GM19397 (cell line): Measurements from ENCODE around the gene AJAP1.

ENCODE experiments used
- ATAC-seq: cut with Tn5 transposase; IDR thresholded peaks from one replicate; pipeline ENCODE4 v1.9.1; 2021; ENCODE audit warnings: mild to moderate bottlenecking, moderate library complexity; ENCODE audit not compliant: unreplicated experiment

The AJAP1 gene

DNA sequence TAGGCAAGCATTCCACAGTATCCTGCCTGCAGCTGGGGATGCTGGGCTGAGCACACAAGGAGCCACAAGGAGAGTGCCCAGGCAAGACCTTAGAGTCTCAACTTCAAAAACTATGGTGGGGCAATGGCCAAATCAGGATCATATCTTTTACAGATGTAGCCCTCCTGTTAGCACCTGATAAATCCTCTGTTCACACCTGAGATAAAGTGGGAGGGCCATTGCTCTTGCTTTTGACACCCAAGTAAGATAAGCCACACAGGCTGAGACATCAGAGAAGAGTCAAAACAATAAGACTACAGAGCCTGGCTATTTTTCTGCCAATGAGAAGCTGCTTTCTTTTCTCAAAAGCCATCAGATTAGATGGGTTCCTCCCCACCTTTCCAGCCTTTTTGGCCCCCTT lies 148.9 kb downstream of the AJAP1 start:
- ATAC-seq, result no peak

DNA sequence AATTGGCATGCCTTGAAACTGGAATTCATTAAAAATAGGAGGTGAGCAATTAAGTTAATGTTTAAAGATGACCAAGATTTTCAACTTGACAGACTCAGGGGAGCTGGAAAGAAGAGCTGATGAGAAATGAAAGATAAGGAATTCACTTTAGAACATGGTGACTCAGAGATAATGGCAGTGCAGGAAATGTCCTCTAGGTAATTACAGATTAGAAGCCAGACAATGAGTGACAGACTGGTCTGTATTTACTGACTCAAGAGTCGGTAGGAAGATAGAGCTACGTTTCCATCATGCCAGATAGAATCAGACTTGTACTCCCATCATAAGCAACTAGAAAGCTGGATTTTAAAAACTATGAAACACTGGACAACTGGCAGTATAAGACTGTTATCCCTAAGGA lies 151.6 kb downstream of the AJAP1 start:
- no peak for ATAC-seq

DNA sequence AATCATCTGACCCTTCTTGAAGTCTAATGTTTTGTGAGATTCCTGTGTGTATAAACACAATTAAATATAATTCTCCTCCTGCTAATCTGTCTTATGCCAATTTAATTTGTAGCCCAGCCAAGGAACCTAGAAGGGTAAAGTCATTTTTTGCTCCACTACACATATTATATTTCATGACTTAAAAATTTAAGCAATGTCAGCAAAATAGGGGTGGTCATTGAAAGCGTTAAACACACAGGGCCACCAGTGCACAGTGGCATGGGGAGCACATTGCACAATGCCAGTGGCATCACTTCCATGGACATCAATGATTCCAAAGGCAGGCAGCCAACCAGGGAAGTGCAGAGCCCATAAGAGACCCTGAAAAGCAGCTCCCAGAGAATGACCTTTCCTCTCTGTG lies 166.1 kb downstream of the AJAP1 start:
- no peak for ATAC-seq

DNA sequence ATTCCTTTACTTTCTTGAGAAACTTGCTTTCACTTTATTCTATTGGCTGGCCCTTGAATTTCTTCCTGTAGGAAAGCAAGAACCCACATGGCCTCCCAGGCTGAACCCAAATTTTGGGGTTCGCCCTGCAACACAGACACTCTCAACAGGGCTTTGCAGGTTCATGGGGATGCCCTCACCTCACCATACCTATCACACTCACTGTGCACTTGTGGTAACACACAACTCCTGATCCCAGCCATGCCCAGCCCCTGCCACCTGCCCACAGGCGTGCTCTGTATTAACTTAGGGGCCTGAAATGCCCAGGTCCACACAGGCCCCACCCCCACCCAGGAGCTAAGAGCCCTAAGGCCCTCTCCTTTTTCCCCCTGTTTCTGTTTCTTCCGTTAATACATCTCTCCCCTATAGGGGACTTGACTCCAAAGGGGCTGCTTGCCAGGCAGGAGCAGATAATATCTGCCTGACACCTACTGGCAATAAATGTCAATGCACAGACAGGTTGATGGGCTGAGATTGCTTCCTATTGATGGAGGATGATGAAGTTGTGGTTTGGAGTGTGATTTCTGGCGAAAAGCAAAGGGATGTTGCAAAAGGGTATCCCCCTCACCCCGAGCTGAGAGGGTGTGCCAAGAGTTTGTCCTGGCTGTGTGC lies 171.5 kb downstream of the AJAP1 start:
- ATAC-seq, result no peak

DNA sequence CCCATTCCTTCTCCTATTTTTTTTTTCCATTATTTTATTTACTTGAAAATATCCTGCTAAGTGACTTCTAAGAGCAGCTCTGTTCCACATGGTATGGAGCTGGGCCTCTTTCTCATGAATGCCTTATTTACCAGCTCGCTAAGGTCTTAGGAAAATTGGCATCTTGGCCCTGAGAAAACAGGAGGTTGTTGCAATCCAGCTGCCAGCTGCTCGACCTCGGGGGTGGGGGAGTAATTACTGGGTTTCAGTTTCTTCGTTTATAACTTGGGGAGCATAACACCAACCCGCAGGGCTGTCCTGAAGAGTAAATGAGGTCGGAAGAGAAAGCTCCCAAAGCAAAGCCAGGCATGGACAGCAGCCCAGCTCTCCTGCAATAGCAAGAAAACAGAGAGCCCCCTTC lies 176.3 kb downstream of the AJAP1 start:
- no peak for ATAC-seq

DNA sequence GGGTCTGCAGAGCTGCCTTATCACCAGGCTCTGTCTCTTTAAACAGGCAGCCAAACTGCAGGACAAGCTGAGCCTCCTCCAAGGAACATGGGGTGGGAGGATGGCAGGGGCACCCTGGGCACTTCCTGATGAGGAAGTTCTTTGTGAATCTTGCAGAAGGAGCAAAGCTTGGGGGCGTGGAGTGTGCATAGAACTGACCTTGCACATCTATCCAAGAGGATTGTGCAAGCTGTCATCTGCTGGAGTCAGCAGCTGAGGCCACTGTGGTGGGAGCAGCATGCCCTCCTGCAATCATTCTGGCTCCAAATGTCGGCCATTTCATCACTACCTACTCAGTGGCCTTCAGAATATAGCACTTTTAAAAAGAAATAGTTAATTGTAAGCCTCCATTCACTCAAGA lies 182.2 kb downstream of the AJAP1 start:
- ATAC-seq, result no peak

DNA sequence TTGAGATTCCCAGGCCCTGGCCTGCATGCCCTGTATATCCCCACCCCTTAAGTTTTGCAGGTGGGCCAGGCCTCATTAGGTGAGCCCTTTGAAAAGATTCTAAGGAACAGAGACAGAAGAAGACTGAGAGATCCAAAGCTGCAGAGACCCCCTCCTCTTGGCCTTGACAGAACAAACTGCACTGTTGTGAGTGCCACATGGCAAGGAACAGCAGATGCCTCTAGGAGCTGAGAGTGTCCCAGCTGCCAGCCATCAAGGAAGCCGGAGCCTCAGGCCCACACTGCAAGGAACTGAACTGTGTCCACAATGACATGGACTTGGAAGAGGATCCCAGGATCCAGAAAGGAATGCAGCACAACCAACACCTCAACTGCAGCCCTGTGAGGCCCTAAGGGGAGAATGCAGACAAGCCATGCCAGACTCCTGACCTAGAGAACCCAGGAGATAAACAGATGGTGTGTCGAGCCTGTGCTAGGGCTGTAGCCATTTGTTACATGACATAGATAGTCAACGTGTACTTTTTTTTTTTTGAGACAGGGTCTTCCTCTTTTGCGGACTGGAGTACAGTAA lies 182.7 kb downstream of the AJAP1 start:
- no peak for ATAC-seq

DNA sequence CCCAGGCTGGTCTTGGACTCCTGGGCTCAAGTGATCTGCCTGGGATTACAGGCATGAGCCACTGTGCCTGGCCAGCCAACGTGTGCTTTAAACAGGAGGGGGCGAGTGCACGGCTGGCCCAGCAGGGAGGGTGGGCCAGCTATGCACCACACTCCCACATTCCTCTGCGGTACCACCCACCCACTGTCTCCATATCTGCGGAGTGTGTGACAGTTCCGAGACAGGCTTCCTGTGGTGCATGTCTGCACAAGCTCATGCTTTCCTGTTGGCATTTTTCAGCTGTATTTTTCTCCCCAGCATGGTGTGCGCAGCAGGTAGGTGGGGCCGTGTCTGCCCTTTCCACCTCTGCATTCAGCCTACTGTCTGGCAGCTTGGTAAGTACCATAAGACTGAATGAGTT lies 183.3 kb downstream of the AJAP1 start:
- ATAC-seq, result no peak

DNA sequence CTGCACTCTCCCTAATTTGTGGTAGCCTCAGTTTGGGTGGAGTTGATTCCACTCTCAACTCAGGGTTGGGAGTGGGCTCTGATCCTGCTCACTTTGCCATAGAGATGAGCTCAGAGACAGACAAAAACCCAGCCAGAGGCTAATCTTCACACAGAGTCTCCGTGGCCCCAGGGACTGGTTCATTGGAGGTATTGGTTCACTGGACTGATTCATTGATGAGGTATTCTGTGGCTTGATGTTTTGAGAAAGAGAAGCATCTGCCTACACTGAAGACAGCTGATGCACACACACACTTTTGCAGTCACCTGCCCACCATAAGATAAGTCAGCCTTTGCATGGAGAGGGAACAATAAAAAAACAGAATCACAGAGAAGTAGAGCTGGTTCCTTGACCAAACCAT lies 183.8 kb downstream of the AJAP1 start:
- ATAC-seq, result no peak
